GM12878 (cell line): Measurements from ENCODE around the gene USP2. TPM values are rescaled to one million over a fixed set of nuclear protein-coding genes. Genes with fewer than 3 reads are reported as not detected.

Source experiments
- ATAC-seq: fragments of 200-7000 bp; cut with Tn5 transposase; 3 replicates; pipeline ENCODE4 v1.9.1; 2020; ENCODE audit warnings: mild to moderate bottlenecking, moderate library complexity
- BruUV-seq: library from RNA; stranded (reverse); fragments of 400-500 nt; replicated peaks from 2 replicates; lab custom pipeline; 2021; lab: Mats Ljungman, UMichigan
- CTCF ChIA-PET: fragments of 300-600 bp; sonication (Branson Sonifier 250); formaldehyde crosslinking; extraction: SDS; loops from one replicate; lab custom pipeline; 2021; ENCODE audit warnings: inconsistent platforms; lab: Yijun Ruan, JAX
- POLR2A ChIA-PET: fragments of 350-600 bp; formaldehyde crosslinking; extraction: SDS; loops from one replicate; lab custom pipeline; 2021; ENCODE audit warnings: inconsistent platforms; lab: Charles Lee
- RAD21 ChIA-PET: fragments of 300-600 bp; sonication (Branson Sonifier 250); formaldehyde crosslinking; loops from one replicate; lab custom pipeline; 2023; ENCODE audit warnings: antibody characterized with exemption; ENCODE audit not compliant: unreplicated experiment; lab: Charles Lee
- SMC1A ChIA-PET: fragments of 300-600 bp; sonication (Branson Sonifier 250); formaldehyde crosslinking; loops from one replicate; lab custom pipeline; 2023; ENCODE audit not compliant: unreplicated experiment, uncharacterized antibody; lab: Charles Lee
- DNase-seq: peaks from one replicate; pipeline ENCODE4 v3.0.0-alpha.2; 2011; ENCODE audit warnings: low read depth, low spot score
- FAIRE-seq: peaks from 3 replicates; lab custom pipeline; 2011; peaks lifted over from hg19 to GRCh38; lab: Jason Lieb, UNC
- H2AFZ ChIP-seq: 2 replicates; pipeline ENCODE4 v1.6.0; 2011; ENCODE audit warnings: low read depth, low read length, control low read depth; ENCODE audit not compliant: control insufficient read depth
- H3K27ac ChIP-seq: 2 replicates; pipeline ENCODE4 v1.5.1; 2011; ENCODE audit warnings: control low read depth; ENCODE audit not compliant: control insufficient read depth, insufficient read depth
- H3K27me3 ChIP-seq, 2 experiments: replicated peaks in 1 of 2; 2 replicates each; pipeline versions ENCODE4 v1.6.0 to v1.6.1; 2011; ENCODE audit warnings: low read length in 1 of 2; ENCODE audit not compliant: control insufficient read depth in 2 of 2, insufficient read depth in 2 of 2
- H3K36me3 ChIP-seq, 2 experiments: 2 replicates each; pipeline ENCODE4 v1.5.1; 2011; ENCODE audit warnings: low read length in 1 of 2; ENCODE audit not compliant: control insufficient read depth in 2 of 2, insufficient read depth in 2 of 2
- H3K4me1 ChIP-seq: 2 replicates; pipeline ENCODE4 v1.6.1; 2011; ENCODE audit warnings: mild to moderate bottlenecking, low read length, moderate library complexity, mixed read lengths; ENCODE audit not compliant: control insufficient read depth, insufficient read depth
- H3K4me2 ChIP-seq: 2 replicates; pipeline ENCODE4 v1.6.0; 2011; ENCODE audit warnings: control low read depth; ENCODE audit not compliant: control insufficient read depth, insufficient read depth
- H3K4me3 ChIP-seq: fragments of 200-600 bp; sonication (generic); 2 replicates; pipeline ENCODE4 v1.5.1; 2016
- H3K79me2 ChIP-seq: 2 replicates; pipeline ENCODE4 v1.6.0; 2011; ENCODE audit warnings: low read length; ENCODE audit not compliant: control insufficient read depth, insufficient read depth
- H3K9ac ChIP-seq: 2 replicates; pipeline ENCODE4 v1.8.0; 2011; ENCODE audit warnings: low read length, control low read depth, mixed read lengths; ENCODE audit not compliant: control insufficient read depth, insufficient read depth
- H3K9me3 ChIP-seq: replicated peaks from 3 replicates; pipeline ENCODE4 v1.5.1; 2011; ENCODE audit warnings: mild to moderate bottlenecking, low read length; ENCODE audit not compliant: control insufficient read depth, insufficient read depth
- H4K20me1 ChIP-seq: 2 replicates; pipeline ENCODE4 v1.6.0; 2011; ENCODE audit not compliant: control insufficient read depth, insufficient read depth
- BACH1 ChIP-seq: fragments of 450-650 bp; IDR thresholded peaks from 2 replicates; pipeline ENCODE4 v1.6.1; 2017; ENCODE audit warnings: mild to moderate bottlenecking, borderline replicate concordance
- CREM ChIP-seq: IDR thresholded peaks from 2 replicates; pipeline ENCODE4 v1.6.1; 2014; ENCODE audit warnings: antibody characterized with exemption, low read depth
- HDAC6 ChIP-seq: fragments of 200-600 bp; sonication (generic); IDR thresholded peaks from one replicate; pipeline ENCODE4 v1.8.0; 2017; ENCODE audit warnings: antibody characterized with exemption; ENCODE audit not compliant: unreplicated experiment
- JUND ChIP-seq: IDR thresholded peaks from 2 replicates; pipeline ENCODE4 v1.6.1; 2012; ENCODE audit warnings: low read depth, mild to moderate bottlenecking, low read length, improper control_type of control experiment, moderate library complexity
- NR2F1 ChIP-seq: fragments of 450-650 bp; conservative IDR thresholded peaks from 2 replicates; pipeline ENCODE4 v1.6.1; 2017; ENCODE audit warnings: mild to moderate bottlenecking
- NRF1 ChIP-seq: conservative IDR thresholded peaks from 2 replicates; pipeline ENCODE4 v1.6.1; 2011; ENCODE audit warnings: mild to moderate bottlenecking, low read depth, low read length, improper control_type of control experiment
- PAX5 ChIP-seq: IDR thresholded peaks from 2 replicates; pipeline ENCODE4 v1.6.1; 2011; ENCODE audit warnings: low read depth, low read length, borderline replicate concordance
- RCOR1 ChIP-seq: conservative IDR thresholded peaks from 2 replicates; pipeline ENCODE4 v1.6.1; 2012; ENCODE audit warnings: low read depth, low read length, improper control_type of control experiment
- SMAD5 ChIP-seq: IDR thresholded peaks from 2 replicates; pipeline ENCODE4 v1.6.1; 2016; ENCODE audit warnings: antibody characterized with exemption, low read depth
- TCF3 ChIP-seq: IDR thresholded peaks from 2 replicates; pipeline ENCODE4 v1.6.1; 2012; ENCODE audit warnings: low read depth, mild to moderate bottlenecking, low read length, borderline replicate concordance; ENCODE audit not compliant: insufficient read depth
- WRNIP1 ChIP-seq: IDR thresholded peaks from 2 replicates; pipeline ENCODE4 v1.6.1; 2011; ENCODE audit warnings: low read depth, low read length, improper control_type of control experiment, borderline replicate concordance
- ZZZ3 ChIP-seq: IDR thresholded peaks from 2 replicates; pipeline ENCODE4 v1.6.1; 2011; ENCODE audit warnings: low read depth; ENCODE audit not compliant: control insufficient read depth, insufficient read length
- WGBS: methylation state at CpG from one replicate; pipeline ENCODE4 v1.1.6; 2016; ENCODE audit warnings: low lambda C conversion rate; ENCODE audit not compliant: insufficient replicate concordance, insufficient coverage; ENCODE audit errors: missing lambda C conversion rate; 5-methylcytosine and 5-hydroxymethylcytosine counted together
- in situ Hi-C: fragments of 300-500 bp; cut with MboI; formaldehyde crosslinking; loops from 9 replicates; pipeline ENCODE4 v1.14.3; 2018; ENCODE audit warnings: mixed read lengths
- intact Hi-C: fragments of 100-400 bp; cut with micrococcal nuclease; formaldehyde crosslinking; loops from one replicate; pipeline ENCODE4 v1.14.2; 2022; ENCODE audit not compliant: unreplicated experiment
- polyA plus RNA-seq, 11 experiments: library from polyadenylated mRNA; depleted of rRNA in 4 of 11; unstranded in 6 of 11; stranded (reverse) in 5 of 11; fragments of >200 nt; fragmentation: Nextera tagmentation in 4 of 11; fragmentation: Illumina TruSeq in 1 of 11; extraction: Ambion mirVana in 4 of 11; extraction: Trizol in 1 of 11; gene quantifications; 1 replicate in 1 of 11; 2 replicates in 10 of 11; pipeline versions ENCODE4 v1.2.1 to v1.2.3, GENCODE V29; 2011 to 2016; ENCODE audit warnings: inconsistent platforms in 2 of 11, missing spikeins in 2 of 11, low read depth in 1 of 11
- total RNA-seq, 4 experiments: library from RNA; depleted of rRNA in 3 of 4; stranded (reverse); fragments of >200 nt in 3 of 4; fragmentation: Illumina TruSeq in 1 of 4; extraction: Trizol in 1 of 4; gene quantifications; 2 replicates each; pipeline versions ENCODE4 v1.2.1 to v1.2.3, GENCODE V29; 2013 to 2021
- TF ChIP-seq, protein P1 (sequence below): IDR thresholded peaks from 2 replicates; pipeline ENCODE4 v1.6.1; 2011; ENCODE audit warnings: mild to moderate bottlenecking, low read depth, low read length, moderate library complexity; ENCODE audit not compliant: insufficient replicate concordance
- TF ChIP-seq, protein P2 (sequence below), 3 experiments: IDR thresholded peaks in 2 of 3; conservative IDR thresholded peaks in 1 of 3; 2 replicates each; pipeline ENCODE4 v1.5.1; 2011; ENCODE audit warnings: low read depth in 3 of 3, low read length in 3 of 3, mild to moderate bottlenecking in 3 of 3, control low read depth in 2 of 3, moderate library complexity in 2 of 3, inconsistent platforms in 1 of 3, mixed read lengths in 1 of 3; ENCODE audit not compliant: control insufficient read depth in 2 of 3, insufficient read depth in 1 of 3; ENCODE audit errors: extremely low read depth in 1 of 3
- TF ChIP-seq, protein P3 (sequence below): IDR thresholded peaks from 2 replicates; pipeline ENCODE4 v1.6.1; 2011; ENCODE audit warnings: low read depth, low read length, improper control_type of control experiment, borderline replicate concordance
- TF ChIP-seq, protein P4 (sequence below): fragments of 150-350 bp; IDR thresholded peaks from 2 replicates; pipeline ENCODE4 v1.6.1; 2016; ENCODE audit warnings: low read depth, low read length

Gene USP2
- total and polyA plus RNA-seq, 10 of the 15 experiments (the other 5 are each of a cell fraction or from before 2014, with no cell fraction given), result 0.03 to 0.13 (median 0.06) TPM; not detected in 4

DNA sequence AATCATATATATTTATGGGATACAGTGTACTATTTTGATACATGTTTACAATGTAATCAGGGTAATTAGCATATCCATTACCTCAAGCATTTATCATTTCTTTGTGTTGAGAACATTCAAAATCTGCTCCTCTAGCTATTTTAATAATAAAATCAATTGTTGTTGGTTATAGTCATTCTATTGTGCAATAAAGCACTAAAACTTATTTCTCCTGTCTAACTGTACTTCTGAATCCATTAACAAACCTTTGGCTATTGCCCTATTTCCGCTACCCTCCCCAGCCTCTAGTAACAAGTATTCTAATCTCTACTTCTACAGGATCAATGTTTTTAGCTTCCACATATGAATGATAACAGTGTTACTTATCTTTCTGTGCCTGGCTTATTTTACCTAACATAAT lies 15.3 kb upstream of the USP2 start (continued):
- TF ChIP-seq ZZZ3, result no peak
- no peak for TF ChIP-seq RCOR1
- TF ChIP-seq, protein P1, sequence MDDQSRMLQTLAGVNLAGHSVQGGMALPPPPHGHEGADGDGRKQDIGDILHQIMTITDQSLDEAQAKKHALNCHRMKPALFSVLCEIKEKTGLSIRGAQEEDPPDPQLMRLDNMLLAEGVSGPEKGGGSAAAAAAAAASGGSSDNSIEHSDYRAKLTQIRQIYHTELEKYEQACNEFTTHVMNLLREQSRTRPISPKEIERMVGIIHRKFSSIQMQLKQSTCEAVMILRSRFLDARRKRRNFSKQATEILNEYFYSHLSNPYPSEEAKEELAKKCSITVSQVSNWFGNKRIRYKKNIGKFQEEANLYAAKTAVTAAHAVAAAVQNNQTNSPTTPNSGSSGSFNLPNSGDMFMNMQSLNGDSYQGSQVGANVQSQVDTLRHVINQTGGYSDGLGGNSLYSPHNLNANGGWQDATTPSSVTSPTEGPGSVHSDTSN, result no peak
- no peak for TF ChIP-seq PAX5

DNA sequence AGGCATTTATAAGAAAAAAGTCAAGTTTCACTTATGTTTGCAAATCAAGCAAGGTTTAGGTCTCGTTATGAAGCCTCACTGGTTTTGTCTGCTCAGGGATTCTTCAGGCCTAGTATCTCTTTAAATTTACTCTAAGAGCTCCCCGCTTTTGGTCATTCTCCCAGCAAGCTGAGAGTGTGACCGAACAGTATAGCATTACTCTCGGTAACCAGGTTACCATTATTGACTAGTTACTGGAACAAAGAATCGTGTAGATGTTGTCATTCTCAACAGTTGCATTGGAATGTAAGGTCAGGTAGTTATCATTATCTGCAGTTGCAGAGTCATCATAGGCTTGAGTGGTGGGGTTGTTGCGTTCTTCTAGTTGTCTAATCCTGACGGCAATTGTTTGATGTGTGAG lies 9.8 kb upstream of the USP2 start:
- Histone ChIP-seq H3K79me2 (no peaks in the 10 kb centered on the region), H3K4me1 (no peaks in the 10 kb centered on the region), H3K4me3 (no peak overlapping the region), H3K4me2 (no peak overlapping the region), H2AFZ (no peak overlapping the region), H3K27me3 (no peaks in the 10 kb centered on the region), H3K9ac (no peak overlapping the region), H3K27ac (no peak overlapping the region), H3K9me3 (no peaks in the 10 kb centered on the region), H3K36me3 (no peaks in the 10 kb centered on the region), H4K20me1 (no peaks in the 10 kb centered on the region; the same call in 1 of the 2 replicates)
- DNase-seq (no peak), FAIRE-seq (no peak), ATAC-seq (no peak)
- POLR2A ChIA-PET, result no interaction called here
- CTCF ChIA-PET, result no interaction called here
- no TSS peak for BruUV-seq
- RAD21 ChIA-PET, result no interaction called here
- SMC1A ChIA-PET, result interaction anchor here (0.6 kb wide), 1 partner anchor 41 kb away, joined by 4 read pairs; no protein-coding TSS in a partner anchor
- TF ChIP-seq HDAC6 (no peak), NR2F1 (no peak), CREM (no peak), WRNIP1 (no peak), JUND (no peak), BACH1 (no peak), SMAD5 (no peak), TCF3 (no peak), NRF1 (no peak)
- TF ChIP-seq, protein P2, sequence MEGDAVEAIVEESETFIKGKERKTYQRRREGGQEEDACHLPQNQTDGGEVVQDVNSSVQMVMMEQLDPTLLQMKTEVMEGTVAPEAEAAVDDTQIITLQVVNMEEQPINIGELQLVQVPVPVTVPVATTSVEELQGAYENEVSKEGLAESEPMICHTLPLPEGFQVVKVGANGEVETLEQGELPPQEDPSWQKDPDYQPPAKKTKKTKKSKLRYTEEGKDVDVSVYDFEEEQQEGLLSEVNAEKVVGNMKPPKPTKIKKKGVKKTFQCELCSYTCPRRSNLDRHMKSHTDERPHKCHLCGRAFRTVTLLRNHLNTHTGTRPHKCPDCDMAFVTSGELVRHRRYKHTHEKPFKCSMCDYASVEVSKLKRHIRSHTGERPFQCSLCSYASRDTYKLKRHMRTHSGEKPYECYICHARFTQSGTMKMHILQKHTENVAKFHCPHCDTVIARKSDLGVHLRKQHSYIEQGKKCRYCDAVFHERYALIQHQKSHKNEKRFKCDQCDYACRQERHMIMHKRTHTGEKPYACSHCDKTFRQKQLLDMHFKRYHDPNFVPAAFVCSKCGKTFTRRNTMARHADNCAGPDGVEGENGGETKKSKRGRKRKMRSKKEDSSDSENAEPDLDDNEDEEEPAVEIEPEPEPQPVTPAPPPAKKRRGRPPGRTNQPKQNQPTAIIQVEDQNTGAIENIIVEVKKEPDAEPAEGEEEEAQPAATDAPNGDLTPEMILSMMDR (IDR thresholded peaks at IDR 0.05 in 2 of 3, conservative IDR thresholded peaks at IDR 0.05 in 1 of 3; ENCODE audit: control insufficient read depth in 2 of 3, extremely low read depth in 1 of 3, insufficient read depth in 1 of 3, low read depth in 3 of 3, low read length in 3 of 3), result no peak
- TF ChIP-seq, protein P3, sequence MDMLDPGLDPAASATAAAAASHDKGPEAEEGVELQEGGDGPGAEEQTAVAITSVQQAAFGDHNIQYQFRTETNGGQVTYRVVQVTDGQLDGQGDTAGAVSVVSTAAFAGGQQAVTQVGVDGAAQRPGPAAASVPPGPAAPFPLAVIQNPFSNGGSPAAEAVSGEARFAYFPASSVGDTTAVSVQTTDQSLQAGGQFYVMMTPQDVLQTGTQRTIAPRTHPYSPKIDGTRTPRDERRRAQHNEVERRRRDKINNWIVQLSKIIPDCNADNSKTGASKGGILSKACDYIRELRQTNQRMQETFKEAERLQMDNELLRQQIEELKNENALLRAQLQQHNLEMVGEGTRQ, result no peak
- TF ChIP-seq, protein P4, sequence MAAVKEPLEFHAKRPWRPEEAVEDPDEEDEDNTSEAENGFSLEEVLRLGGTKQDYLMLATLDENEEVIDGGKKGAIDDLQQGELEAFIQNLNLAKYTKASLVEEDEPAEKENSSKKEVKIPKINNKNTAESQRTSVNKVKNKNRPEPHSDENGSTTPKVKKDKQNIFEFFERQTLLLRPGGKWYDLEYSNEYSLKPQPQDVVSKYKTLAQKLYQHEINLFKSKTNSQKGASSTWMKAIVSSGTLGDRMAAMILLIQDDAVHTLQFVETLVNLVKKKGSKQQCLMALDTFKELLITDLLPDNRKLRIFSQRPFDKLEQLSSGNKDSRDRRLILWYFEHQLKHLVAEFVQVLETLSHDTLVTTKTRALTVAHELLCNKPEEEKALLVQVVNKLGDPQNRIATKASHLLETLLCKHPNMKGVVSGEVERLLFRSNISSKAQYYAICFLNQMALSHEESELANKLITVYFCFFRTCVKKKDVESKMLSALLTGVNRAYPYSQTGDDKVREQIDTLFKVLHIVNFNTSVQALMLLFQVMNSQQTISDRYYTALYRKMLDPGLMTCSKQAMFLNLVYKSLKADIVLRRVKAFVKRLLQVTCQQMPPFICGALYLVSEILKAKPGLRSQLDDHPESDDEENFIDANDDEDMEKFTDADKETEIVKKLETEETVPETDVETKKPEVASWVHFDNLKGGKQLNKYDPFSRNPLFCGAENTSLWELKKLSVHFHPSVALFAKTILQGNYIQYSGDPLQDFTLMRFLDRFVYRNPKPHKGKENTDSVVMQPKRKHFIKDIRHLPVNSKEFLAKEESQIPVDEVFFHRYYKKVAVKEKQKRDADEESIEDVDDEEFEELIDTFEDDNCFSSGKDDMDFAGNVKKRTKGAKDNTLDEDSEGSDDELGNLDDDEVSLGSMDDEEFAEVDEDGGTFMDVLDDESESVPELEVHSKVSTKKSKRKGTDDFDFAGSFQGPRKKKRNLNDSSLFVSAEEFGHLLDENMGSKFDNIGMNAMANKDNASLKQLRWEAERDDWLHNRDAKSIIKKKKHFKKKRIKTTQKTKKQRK, result no peak
- intact Hi-C loops (no loop called here), in situ Hi-C loops (no loop called here)
- 36% methylated on average over 7 of the region's 7 CpGs for WGBS
